HCT116 (cell line): Measurements from ENCODE around the gene SORCS2. TPM values are rescaled to one million over a fixed set of nuclear protein-coding genes. Genes with fewer than 3 reads are reported as not detected.

Experiments
- ATAC-seq: fragments of 200-7000 bp; cut with Tn5 transposase; 2 replicates; pipeline ENCODE4 v1.9.1; 2020; ENCODE audit warnings: mild to moderate bottlenecking, moderate library complexity
- BruUV-seq: library from RNA; stranded (reverse); fragments of 400-500 nt; replicated peaks from 2 replicates; lab custom pipeline; 2021; lab: Mats Ljungman, UMichigan
- CTCF ChIA-PET: fragments of 300-600 bp; sonication (Branson Sonifier 250); formaldehyde crosslinking; loops from one replicate; lab custom pipeline; 2021; ENCODE audit warnings: antibody characterized with exemption; lab: Charles Lee
- POLR2A ChIA-PET: fragments of 300-600, 350-600 bp; sonication (Branson Sonifier 250); formaldehyde crosslinking; loops from one replicate; lab custom pipeline; 2021; ENCODE audit warnings: antibody characterized with exemption; lab: Charles Lee
- RAD21 ChIA-PET, 2 experiments: fragments of 300-600 bp; sonication (Branson Sonifier 250); formaldehyde crosslinking; loops; one replicate each; lab custom pipeline; 2023; ENCODE audit warnings: low total read pairs in 2 of 2; ENCODE audit not compliant: uncharacterized antibody in 2 of 2, unreplicated experiment in 2 of 2, low non-redundant PET in 1 of 2; lab: Charles Lee
- DNase-seq: peaks from one replicate; pipeline ENCODE4 v3.0.0-alpha.2; 2010; ENCODE audit warnings: low read depth, low spot score
- H2AFZ ChIP-seq: fragments of 200-600 bp; shearing (Covaris generic), sonication (generic); 2 replicates; pipeline ENCODE4 v1.6.1; 2017; ENCODE audit warnings: low read depth, mixed run types, mixed read lengths, antibody characterized with exemption, low read length; ENCODE audit not compliant: poor library complexity, severe bottlenecking
- H3K27ac ChIP-seq: 2 replicates; pipeline ENCODE4 v1.5.1; 2012; ENCODE audit warnings: low read depth, low read length
- H3K27me3 ChIP-seq: fragments of 200-600 bp; sonication (generic); 2 replicates; pipeline ENCODE4 v1.6.1; 2016; ENCODE audit warnings: mixed run types, low read length, mixed read lengths; ENCODE audit not compliant: insufficient read depth
- H3K36me3 ChIP-seq, 2 experiments: fragments of 200-500 bp in 1 of 2; fragments of 200-600 bp in 1 of 2; sonication (Bioruptor generic) in 1 of 2; sonication (generic) in 1 of 2; 2 replicates each; pipeline versions ENCODE4 v1.5.1 to v1.6.1; 2014 to 2016; ENCODE audit warnings: low read length in 2 of 2, inconsistent platforms in 1 of 2, mixed read lengths in 1 of 2, mixed run types in 1 of 2; ENCODE audit not compliant: insufficient read depth in 2 of 2, control insufficient read depth in 1 of 2
- H3K4me1 ChIP-seq, 2 experiments: fragments of 200-600 bp in 1 of 2; sonication (generic) in 1 of 2; 2 replicates each; pipeline versions ENCODE4 v1.5.1 to v1.6.1; 2012 to 2017; ENCODE audit warnings: low read length in 2 of 2, inconsistent platforms in 1 of 2, mild to moderate bottlenecking in 1 of 2, mixed read lengths in 1 of 2, mixed run types in 1 of 2, moderate library complexity in 1 of 2; ENCODE audit not compliant: insufficient read depth in 2 of 2, control insufficient read depth in 1 of 2
- H3K4me2 ChIP-seq: fragments of 200-600 bp; sonication (generic); 2 replicates; pipeline ENCODE4 v1.6.1; 2017; ENCODE audit warnings: mixed run types, low read length, mixed read lengths
- H3K4me3 ChIP-seq, 2 experiments: fragments of 200-600 bp in 1 of 2; sonication (generic) in 1 of 2; replicated peaks in 1 of 2; 2 replicates each; pipeline ENCODE4 v1.5.1; 2011 to 2016; ENCODE audit warnings: low read length in 2 of 2, control low read depth in 1 of 2, low read depth in 1 of 2, mild to moderate bottlenecking in 1 of 2, mixed read lengths in 1 of 2, mixed run types in 1 of 2
- H3K79me2 ChIP-seq: fragments of 200-600 bp; sonication (generic); 2 replicates; pipeline ENCODE4 v1.6.1; 2017; ENCODE audit warnings: mild to moderate bottlenecking, mixed run types, low read length, moderate library complexity, mixed read lengths; ENCODE audit not compliant: insufficient read depth
- H3K9ac ChIP-seq: fragments of 200-600 bp; sonication (generic); 2 replicates; pipeline ENCODE4 v1.6.1; 2016; ENCODE audit warnings: low read length, mixed read lengths
- H3K9me2 ChIP-seq: fragments of 200-600 bp; sonication (generic), shearing (Covaris generic); 2 replicates; pipeline ENCODE4 v1.6.1; 2017; ENCODE audit warnings: mixed run types, mild to moderate bottlenecking, moderate library complexity; ENCODE audit not compliant: insufficient read depth
- H3K9me3 ChIP-seq, 2 experiments: fragments of 200-500 bp in 1 of 2; fragments of 200-600 bp in 1 of 2; sonication (Bioruptor generic) in 1 of 2; sonication (generic) in 1 of 2; 2 replicates each; pipeline ENCODE4 v1.6.1; 2014 to 2017; ENCODE audit warnings: low read length in 2 of 2, mixed read lengths in 2 of 2, inconsistent platforms in 1 of 2, low read depth in 1 of 2, mild to moderate bottlenecking in 1 of 2, mixed run types in 1 of 2, moderate library complexity in 1 of 2; ENCODE audit not compliant: control insufficient read depth in 1 of 2, insufficient read depth in 1 of 2
- H4K20me1 ChIP-seq: fragments of 200-600 bp; sonication (generic), shearing (Covaris generic); 2 replicates; pipeline ENCODE4 v1.6.1; 2017; ENCODE audit warnings: mixed run types, mild to moderate bottlenecking, moderate library complexity; ENCODE audit not compliant: insufficient read depth
- ATF3 ChIP-seq: IDR thresholded peaks from 2 replicates; pipeline ENCODE4 v1.6.1; 2012
- CTCF ChIP-seq, 3 experiments: fragments of 200-600 bp in 1 of 3; sonication (generic) in 1 of 3; IDR thresholded peaks in 2 of 3; conservative IDR thresholded peaks in 1 of 3; 2 replicates each; pipeline ENCODE4 v1.5.1; 2012 to 2017; ENCODE audit warnings: low read depth in 2 of 3, low read length in 2 of 3, antibody characterized with exemption in 1 of 3, borderline replicate concordance in 1 of 3, control low read depth in 1 of 3, mild to moderate bottlenecking in 1 of 3, mixed read lengths in 1 of 3, mixed run types in 1 of 3, moderate library complexity in 1 of 3; ENCODE audit not compliant: insufficient read depth in 1 of 3
- EGR1 ChIP-seq: IDR thresholded peaks from 2 replicates; pipeline ENCODE4 v1.6.1; 2012; ENCODE audit warnings: low read depth
- ELF1 ChIP-seq: IDR thresholded peaks from 2 replicates; pipeline ENCODE4 v1.6.1; 2012; ENCODE audit warnings: low read depth, borderline replicate concordance
- EZH2 ChIP-seq: fragments of 200-600 bp; sonication (generic); IDR thresholded peaks from 2 replicates; pipeline ENCODE4 v1.6.1; 2017; ENCODE audit warnings: antibody characterized with exemption, mixed run types
- EZH2phosphoT487 ChIP-seq: fragments of 200-600 bp; IDR thresholded peaks from 2 replicates; pipeline ENCODE4 v1.6.1; 2018; ENCODE audit warnings: antibody characterized with exemption, borderline replicate concordance
- FOSL1 ChIP-seq: IDR thresholded peaks from 2 replicates; pipeline ENCODE4 v1.6.1; 2012; ENCODE audit warnings: low read depth
- JUND ChIP-seq: IDR thresholded peaks from 2 replicates; pipeline ENCODE4 v1.6.1; 2012
- RAD21 ChIP-seq: IDR thresholded peaks from 2 replicates; pipeline ENCODE4 v1.6.1; 2012; ENCODE audit warnings: low read depth, mild to moderate bottlenecking
- SP1 ChIP-seq: IDR thresholded peaks from 2 replicates; pipeline ENCODE4 v1.6.1; 2012; ENCODE audit warnings: low read depth
- intact Hi-C: fragments of 100-400 bp; cut with micrococcal nuclease; formaldehyde crosslinking; loops from 2 replicates; pipeline ENCODE4 v1.10.0; 2022
- total RNA-seq: library from RNA; stranded (reverse); gene quantifications from one replicate; pipeline ENCODE4 v1.2.1, GENCODE V29; 2021; ENCODE audit not compliant: unreplicated experiment
- TF ChIP-seq, protein P1 (sequence below): IDR thresholded peaks from 2 replicates; pipeline ENCODE4 v1.6.1; 2012

The SORCS2 gene
- total RNA-seq, 1 experiment from 2014 or later, result 0.37 TPM

- no peak for TF ChIP-seq EGR1
- no peak for TF ChIP-seq EZH2
- no peak for TF ChIP-seq FOSL1
- no peak for TF ChIP-seq EZH2phosphoT487
- TF ChIP-seq SP1, result no peak
- TF ChIP-seq JUND, result no peak
These were observed 189.0 kb downstream of the SORCS2 start (continued) for GRCh38 chr4:7381221-7381889.

GRCh38 chr4:7381890-7382633 lies 189.7 kb downstream of the SORCS2 start:
- Histone ChIP-seq H3K36me3 (no peaks in the 10 kb centered on the region), H4K20me1 (no peaks in the 10 kb centered on the region), H2AFZ (no peak overlapping the region), H3K27ac (no peak overlapping the region), H3K27me3 (no peaks in the 10 kb centered on the region), H3K79me2 (no peaks in the 10 kb centered on the region), H3K9ac (no peak overlapping the region), H3K4me1 (no peaks in the 10 kb centered on the region)
- ChIA-PET POLR2A (no interaction called here), RAD21 (no interaction called here)
- intact Hi-C loops, result no loop called here
- BruUV-seq, result no TSS peak
- ATAC-seq (no peak), DNase-seq (no peak)
- TF ChIP-seq EGR1 (no peak), CTCF (IDR thresholded peaks at IDR 0.05 in 2 of 3, conservative IDR thresholded peaks at IDR 0.05 in 1 of 3; ENCODE audit: borderline replicate concordance in 1 of 3, insufficient read depth in 1 of 3, low read depth in 2 of 3, low read length in 2 of 3) (no peak), EZH2 (no peak), FOSL1 (no peak), ATF3 (no peak), ELF1 (no peak), RAD21 (no peak)
- TF ChIP-seq, protein P1, sequence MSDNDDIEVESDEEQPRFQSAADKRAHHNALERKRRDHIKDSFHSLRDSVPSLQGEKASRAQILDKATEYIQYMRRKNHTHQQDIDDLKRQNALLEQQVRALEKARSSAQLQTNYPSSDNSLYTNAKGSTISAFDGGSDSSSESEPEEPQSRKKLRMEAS, result no peak
- TF ChIP-seq, all 23 proteins: peak for 0
- Histone ChIP-seq H3K9me2 (no peaks in the 10 kb centered on the region), H3K4me2 (no peak overlapping the region), H3K4me3 (no peak overlapping the region), H3K9me3 (no peaks in the 10 kb centered on the region)
- CTCF ChIA-PET, result no interaction called here
